Activated CD4-positive, alpha-beta T cell treated with anti-CD3 and anti-CD28 coated beads, Interleukin-2, amount 10 ng/mL, durations not matched to agents 7 days and 5 days (primary cell): ENCODE results near the gene CLIC2. TPM values are rescaled to one million over a fixed set of nuclear protein-coding genes. Genes with fewer than 3 reads are reported as not detected.

Experiments used
- CTCF ChIA-PET: fragments of 350-600 bp; sonication (Branson Sonifier 250); formaldehyde crosslinking; loops from one replicate; lab custom pipeline; 2021; ENCODE audit warnings: antibody characterized with exemption; lab: Charles Lee
- POLR2A ChIA-PET: fragments of 350-600 bp; sonication (Branson Sonifier 250); formaldehyde crosslinking; loops from one replicate; lab custom pipeline; 2021; ENCODE audit warnings: antibody characterized with exemption; lab: Charles Lee
- DNase-seq: peaks from one replicate; pipeline ENCODE4 v3.0.0-alpha.2; 2020
- H3K27ac Mint-ChIP-seq: one replicate; pipeline ENCODE4 v1.8.0; 2021; ENCODE audit warnings: mild to moderate bottlenecking, moderate library complexity, mixed read lengths
- H3K27me3 Mint-ChIP-seq: one replicate; pipeline ENCODE4 v1.8.0; 2021; ENCODE audit warnings: mixed read lengths
- H3K36me3 Mint-ChIP-seq: one replicate; pipeline ENCODE4 v1.8.0; 2021; ENCODE audit warnings: low read depth, mixed read lengths
- H3K4me1 Mint-ChIP-seq: one replicate; pipeline ENCODE4 v1.8.0; 2021; ENCODE audit warnings: mixed read lengths
- H3K4me3 Mint-ChIP-seq: one replicate; pipeline ENCODE4 v1.8.0; 2021; ENCODE audit warnings: mild to moderate bottlenecking, moderate library complexity, mixed read lengths
- H3K9me3 Mint-ChIP-seq: one replicate; pipeline ENCODE4 v1.8.0; 2021; ENCODE audit warnings: mixed read lengths
- microRNA-seq: library from miRNA; unstranded; fragments of <30 nt; microRNA quantifications from one replicate; pipeline ENCODE4 v1.2.0, GENCODE V29; 2021; ENCODE audit warnings: borderline microRNAs expressed, borderline replicate concordance
- total RNA-seq, 2 experiments: library from RNA; stranded (reverse); gene quantifications; one replicate each; pipeline ENCODE4 v1.2.3, GENCODE V29; 2021

CLIC2 gene
- total RNA-seq, 2 experiments from 2014 or later: 0.48 to 0.79 TPM

DNA sequence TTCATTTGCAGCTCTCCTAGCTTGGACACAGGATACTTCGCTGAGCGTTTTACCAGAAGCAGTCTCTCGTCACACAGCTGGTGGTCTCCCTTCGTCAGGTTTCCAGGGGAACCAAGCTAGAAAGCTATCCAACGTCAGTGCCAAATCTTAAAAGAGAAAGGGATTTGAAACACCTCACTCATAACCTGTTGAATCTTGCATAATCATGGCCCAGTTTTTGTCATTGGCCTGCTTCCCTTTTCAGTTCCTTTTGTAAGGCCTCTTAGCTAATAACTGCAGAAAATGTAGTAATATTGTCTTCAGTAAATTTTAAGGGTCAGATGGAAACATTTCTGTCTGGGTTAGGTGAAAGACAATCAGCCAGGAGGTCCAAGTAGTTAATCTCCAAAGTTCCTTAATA, 92.1 kb downstream of the CLIC2 start:
- ChIA-PET CTCF (interaction anchor here (1.5 kb wide), 1 partner anchor 25 kb away, joined by 3 read pairs; no protein-coding TSS in a partner anchor), POLR2A (no interaction called here)
- Mint-ChIP-seq H3K4me3 (no peak overlapping the region), H3K27ac (no peak overlapping the region), H3K27me3 (no peaks in the 10 kb centered on the region), H3K4me1 (no peaks in the 10 kb centered on the region), H3K9me3 (no peaks in the 10 kb centered on the region), H3K36me3 (peaks cover 14% of the 10 kb centered on the region)
- DNase-seq: no peak

- peaks cover 2% of the 10 kb centered on the region for H3K4me1 Mint-ChIP-seq
- no peak overlapping the region for H3K27ac Mint-ChIP-seq
- no peaks in the 10 kb centered on the region for H3K27me3 Mint-ChIP-seq
- peaks cover 33% of the 10 kb centered on the region for H3K36me3 Mint-ChIP-seq
- H3K4me3 Mint-ChIP-seq: no peak overlapping the region
- ChIA-PET POLR2A (no interaction called here), CTCF (no interaction called here)
- DNase-seq: no peak
- no peaks in the 10 kb centered on the region for H3K9me3 Mint-ChIP-seq
Measured at GRCh38 chrX:155237719-155238118, 96.7 kb downstream of the CLIC2 start.

DNA sequence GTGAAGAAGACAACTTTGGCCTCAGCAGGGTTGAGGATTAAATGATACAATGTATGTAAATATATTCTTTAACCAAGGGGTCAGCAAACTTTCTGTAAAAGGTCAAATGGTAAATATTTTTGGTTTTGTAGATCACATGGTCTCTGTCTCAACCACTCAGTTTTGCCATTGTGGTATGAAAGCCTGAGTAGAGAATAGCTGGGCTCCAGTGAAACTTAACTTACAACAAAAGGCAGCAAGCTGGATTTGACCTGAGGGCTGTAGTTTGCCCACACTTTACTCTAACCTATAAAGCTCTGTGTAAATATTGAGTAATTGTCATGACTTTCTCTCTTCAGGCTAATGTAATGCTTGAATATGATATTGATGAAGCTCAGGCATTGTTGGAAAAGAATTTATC, 98.5 kb downstream of the CLIC2 start:
- DNase-seq: no peak
- Mint-ChIP-seq H3K4me3 (no peak overlapping the region), H3K36me3 (peaks cover 38% of the 10 kb centered on the region), H3K4me1 (peaks cover 7% of the 10 kb centered on the region), H3K27ac (no peak overlapping the region), H3K27me3 (no peaks in the 10 kb centered on the region), H3K9me3 (no peaks in the 10 kb centered on the region)
- ChIA-PET POLR2A (no interaction called here), CTCF (no interaction called here)

DNA sequence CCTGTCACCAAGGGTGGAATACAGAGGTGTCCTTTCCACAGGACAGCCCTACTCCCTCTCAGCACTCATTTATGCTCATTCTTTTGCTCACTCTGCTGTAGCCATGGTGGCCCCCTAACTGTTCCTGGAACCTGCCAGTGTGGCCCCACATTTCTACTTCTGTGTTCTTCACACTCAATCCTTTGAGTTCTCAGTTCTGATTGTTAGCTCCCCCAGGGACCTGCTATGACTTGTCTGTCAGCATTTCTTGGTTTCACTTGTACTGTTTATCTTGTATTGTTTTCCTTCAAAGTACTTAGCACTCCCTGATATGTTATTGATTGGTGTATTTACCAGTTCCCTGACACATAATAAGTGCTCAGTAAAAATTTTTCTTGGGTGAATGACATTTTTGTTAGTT, 103.3 kb downstream of the CLIC2 start:
- no peaks in the 10 kb centered on the region for H3K27me3 Mint-ChIP-seq
- POLR2A ChIA-PET: no interaction called here
- no peaks in the 10 kb centered on the region for H3K9me3 Mint-ChIP-seq
- H3K4me1 Mint-ChIP-seq: peaks cover 10% of the 10 kb centered on the region
- H3K27ac Mint-ChIP-seq: peak overlapping the region; percentile 25
- no peak overlapping the region for H3K4me3 Mint-ChIP-seq
- peaks cover 34% of the 10 kb centered on the region for H3K36me3 Mint-ChIP-seq
- CTCF ChIA-PET: interaction anchor here (1.2 kb wide), 1 partner anchor 14 kb away, joined by 3 read pairs; the partner anchor contains the start of gene VBP1
- DNase-seq: no peak

Small RNAs within 50 kb of the gene (microRNA-seq; reads per million reads assigned to microRNA genes)
- gene MIR1184-2: not detected

Other genes with a start within 250 kb of the CLIC2 start
- 10 to 100 TPM; 56.3 to 62.0 TPM for gene VBP1, start 118.2 kb downstream of the CLIC2 start, total RNA-seq
- 1 to 10 TPM; 8.0 to 8.7 TPM for gene RAB39B, start 70.1 kb downstream of the CLIC2 start, total RNA-seq
- gene F8A2, start 47.5 kb upstream of the CLIC2 start, total RNA-seq: not detected
- gene F8A3, start 124.0 kb upstream of the CLIC2 start, total RNA-seq: 10 to 100 TPM; 37.9 to 38.3 TPM